DND-41 (cell line): ENCODE measurements around the gene ATP6V0C.

Experiments
- CTCF ChIP-seq: IDR thresholded peaks from 2 replicates; pipeline ENCODE4 v1.5.1; 2012; ENCODE audit warnings: borderline replicate concordance, low read length, moderate library complexity, mild to moderate bottlenecking; ENCODE audit not compliant: poor library complexity, severe bottlenecking; ENCODE audit errors: extremely low read depth
- EZH2 ChIP-seq: IDR thresholded peaks from 3 replicates; pipeline ENCODE4 v1.6.1; 2012; ENCODE audit warnings: borderline replicate concordance, low read depth, mild to moderate bottlenecking, moderate library complexity, low read length, inconsistent platforms; ENCODE audit not compliant: severe bottlenecking

- TF ChIP-seq CTCF = no peak
- TF ChIP-seq EZH2 = no peak
Measured at GRCh38 chr16:2518823-2519710, 5.3 kb downstream of the ATP6V0C start.
